Neural cell (in vitro differentiated cells): ENCODE results near the gene KLF9. TPM values are rescaled to one million over a fixed set of nuclear protein-coding genes. Genes with fewer than 3 reads are reported as not detected.

Experiments
- H2AFZ ChIP-seq: fragments of 200-600, 300-800 bp; sonication (generic), shearing (Covaris generic); 2 replicates; pipeline ENCODE4 v1.6.0; 2014; ENCODE audit warnings: low read depth, mild to moderate bottlenecking, antibody characterized with exemption, low read length, moderate library complexity
- H3F3A ChIP-seq: fragments of 200-600 bp; shearing (Covaris generic); 2 replicates; pipeline ENCODE4 v1.6.1; 2016; ENCODE audit warnings: mild to moderate bottlenecking, moderate library complexity, mixed read lengths, antibody characterized with exemption, low read length; ENCODE audit not compliant: insufficient read depth, poor library complexity, severe bottlenecking
- H3K27ac ChIP-seq: fragments of 200-600, 300-800 bp; sonication (generic), shearing (Covaris generic); 2 replicates; pipeline ENCODE4 v1.5.1; 2014; ENCODE audit warnings: mild to moderate bottlenecking, low read length, moderate library complexity
- H3K27me3 ChIP-seq: fragments of 300-800, 200-600 bp; sonication (generic), shearing (Covaris generic); 2 replicates; pipeline ENCODE4 v1.6.0; 2014; ENCODE audit warnings: mild to moderate bottlenecking, low read depth, low read length, moderate library complexity; ENCODE audit not compliant: insufficient read depth
- H3K36me3 ChIP-seq: fragments of 300-800, 200-600 bp; sonication (generic), shearing (Covaris generic); 2 replicates; pipeline ENCODE4 v1.5.1; 2014; ENCODE audit warnings: mild to moderate bottlenecking, antibody characterized with exemption, low read length, moderate library complexity; ENCODE audit not compliant: insufficient read depth
- H3K4me2 ChIP-seq: fragments of 300-800, 200-600 bp; sonication (generic), shearing (Covaris generic); 2 replicates; pipeline ENCODE4 v1.6.0; 2014; ENCODE audit warnings: mild to moderate bottlenecking, low read length
- H3K4me3 ChIP-seq: fragments of 300-800, 200-600 bp; sonication (generic), shearing (Covaris generic); 2 replicates; pipeline ENCODE4 v1.5.1; 2014; ENCODE audit warnings: mild to moderate bottlenecking, low read length, moderate library complexity
- H3K79me2 ChIP-seq: fragments of 200-600 bp; shearing (Covaris generic); replicated peaks from 2 replicates; pipeline ENCODE4 v1.6.0; 2014; ENCODE audit warnings: mild to moderate bottlenecking, low read length, moderate library complexity; ENCODE audit not compliant: insufficient read depth
- H3K9ac ChIP-seq: fragments of 300-800, 200-600 bp; sonication (generic), shearing (Covaris generic); 2 replicates; pipeline ENCODE4 v1.6.1; 2016; ENCODE audit warnings: mild to moderate bottlenecking, low read length, mixed read lengths
- H3K9me2 ChIP-seq: fragments of 200-600 bp; shearing (Covaris generic); 2 replicates; pipeline ENCODE4 v1.6.1; 2016; ENCODE audit warnings: mild to moderate bottlenecking, low read length, mixed read lengths; ENCODE audit not compliant: insufficient read depth
- H3K9me3 ChIP-seq: fragments of 200-600, 300-800 bp; sonication (generic), shearing (Covaris generic); 2 replicates; pipeline ENCODE4 v1.6.1; 2016; ENCODE audit warnings: mild to moderate bottlenecking, mixed run types, low read length, moderate library complexity, mixed read lengths
- H4K20me1 ChIP-seq: fragments of 200-600 bp; shearing (Covaris generic); 2 replicates; pipeline ENCODE4 v1.6.1; 2016; ENCODE audit warnings: mild to moderate bottlenecking, mixed run types; ENCODE audit not compliant: insufficient read depth
- CTCF ChIP-seq: fragments of 450-650 bp; IDR thresholded peaks from 2 replicates; pipeline ENCODE4 v1.5.1; 2014; ENCODE audit warnings: antibody characterized with exemption, mild to moderate bottlenecking, moderate library complexity; ENCODE audit not compliant: poor library complexity, severe bottlenecking
- EP300 ChIP-seq: fragments of 450-650 bp; conservative IDR thresholded peaks from 2 replicates; pipeline ENCODE4 v1.6.1; 2014; ENCODE audit warnings: antibody characterized with exemption, mild to moderate bottlenecking, moderate library complexity; ENCODE audit not compliant: poor library complexity, severe bottlenecking
- EZH2 ChIP-seq: fragments of 200-600, 300-800 bp; shearing (Covaris generic), sonication (generic); IDR thresholded peaks from 2 replicates; pipeline ENCODE4 v1.6.1; 2014; ENCODE audit warnings: antibody characterized with exemption, low read length, borderline replicate concordance, mild to moderate bottlenecking; ENCODE audit not compliant: insufficient read depth, poor library complexity, severe bottlenecking
- MXI1 ChIP-seq: fragments of 450-650 bp; conservative IDR thresholded peaks from 2 replicates; pipeline ENCODE4 v1.6.1; 2014; ENCODE audit warnings: antibody characterized with exemption, mild to moderate bottlenecking; ENCODE audit not compliant: poor library complexity, severe bottlenecking
- POLR2AphosphoS5 ChIP-seq: IDR thresholded peaks from 2 replicates; pipeline ENCODE4 v1.6.1; 2012
- RAD21 ChIP-seq: fragments of 450-650 bp; conservative IDR thresholded peaks from 2 replicates; pipeline ENCODE4 v1.6.1; 2014; ENCODE audit warnings: antibody characterized with exemption, mild to moderate bottlenecking, moderate library complexity
- SMC3 ChIP-seq: fragments of 450-650 bp; conservative IDR thresholded peaks from 2 replicates; pipeline ENCODE4 v1.6.1; 2014; ENCODE audit warnings: antibody characterized with exemption, mild to moderate bottlenecking, moderate library complexity; ENCODE audit not compliant: poor library complexity
- TAF1 ChIP-seq: IDR thresholded peaks from 2 replicates; pipeline ENCODE4 v1.6.1; 2012; ENCODE audit warnings: low read depth
- polyA plus RNA-seq: library from polyadenylated mRNA; depleted of rRNA; stranded (reverse); fragments of >200 nt; gene quantifications from 2 replicates; pipeline ENCODE4 v1.2.3, GENCODE V29; 2014
- TF ChIP-seq, protein P1 (sequence below): IDR thresholded peaks from 2 replicates; pipeline ENCODE4 v1.6.1; 2012; ENCODE audit warnings: borderline replicate concordance

KLF9 gene
- polyA plus RNA-seq, 1 donor from 2014 or later, result 0.11 TPM

DNA sequence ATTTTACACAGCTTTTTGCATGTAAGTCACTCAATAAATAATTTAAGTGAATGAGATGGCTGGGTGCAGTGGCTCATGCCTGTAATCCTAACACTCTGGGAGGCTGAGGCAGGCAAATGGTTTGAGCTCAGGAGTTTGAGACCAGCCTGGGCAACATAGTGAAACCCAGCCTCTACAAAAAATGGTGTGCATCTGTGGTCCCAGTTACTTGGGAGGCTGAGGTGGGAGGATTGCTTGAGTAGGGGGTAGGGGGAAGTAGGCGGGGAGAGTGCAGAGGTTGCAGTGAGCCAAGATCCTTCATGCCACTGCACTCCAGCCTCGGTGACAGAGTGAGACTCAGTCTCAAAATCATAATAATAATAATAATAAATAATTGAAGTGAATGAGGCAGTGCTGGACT, 10.2 kb downstream of the KLF9 start:
- Histone ChIP-seq H3F3A (no peaks in the 10 kb centered on the region), H3K9ac (no peak overlapping the region), H3K27me3 (no peaks in the 10 kb centered on the region), H3K9me3 (no peaks in the 10 kb centered on the region), H4K20me1 (no peaks in the 10 kb centered on the region), H3K4me2 (no peak overlapping the region), H2AFZ (no peak overlapping the region), H3K79me2 (no peaks in the 10 kb centered on the region), H3K9me2 (no peaks in the 10 kb centered on the region), H3K36me3 (no peaks in the 10 kb centered on the region), H3K27ac (no peak overlapping the region), H3K4me3 (no peak overlapping the region)
- TF ChIP-seq EZH2, result no peak
- no peak for TF ChIP-seq CTCF
- no peak for TF ChIP-seq EP300
- TF ChIP-seq POLR2AphosphoS5, result no peak
- no peak for TF ChIP-seq RAD21
- TF ChIP-seq, protein P1, sequence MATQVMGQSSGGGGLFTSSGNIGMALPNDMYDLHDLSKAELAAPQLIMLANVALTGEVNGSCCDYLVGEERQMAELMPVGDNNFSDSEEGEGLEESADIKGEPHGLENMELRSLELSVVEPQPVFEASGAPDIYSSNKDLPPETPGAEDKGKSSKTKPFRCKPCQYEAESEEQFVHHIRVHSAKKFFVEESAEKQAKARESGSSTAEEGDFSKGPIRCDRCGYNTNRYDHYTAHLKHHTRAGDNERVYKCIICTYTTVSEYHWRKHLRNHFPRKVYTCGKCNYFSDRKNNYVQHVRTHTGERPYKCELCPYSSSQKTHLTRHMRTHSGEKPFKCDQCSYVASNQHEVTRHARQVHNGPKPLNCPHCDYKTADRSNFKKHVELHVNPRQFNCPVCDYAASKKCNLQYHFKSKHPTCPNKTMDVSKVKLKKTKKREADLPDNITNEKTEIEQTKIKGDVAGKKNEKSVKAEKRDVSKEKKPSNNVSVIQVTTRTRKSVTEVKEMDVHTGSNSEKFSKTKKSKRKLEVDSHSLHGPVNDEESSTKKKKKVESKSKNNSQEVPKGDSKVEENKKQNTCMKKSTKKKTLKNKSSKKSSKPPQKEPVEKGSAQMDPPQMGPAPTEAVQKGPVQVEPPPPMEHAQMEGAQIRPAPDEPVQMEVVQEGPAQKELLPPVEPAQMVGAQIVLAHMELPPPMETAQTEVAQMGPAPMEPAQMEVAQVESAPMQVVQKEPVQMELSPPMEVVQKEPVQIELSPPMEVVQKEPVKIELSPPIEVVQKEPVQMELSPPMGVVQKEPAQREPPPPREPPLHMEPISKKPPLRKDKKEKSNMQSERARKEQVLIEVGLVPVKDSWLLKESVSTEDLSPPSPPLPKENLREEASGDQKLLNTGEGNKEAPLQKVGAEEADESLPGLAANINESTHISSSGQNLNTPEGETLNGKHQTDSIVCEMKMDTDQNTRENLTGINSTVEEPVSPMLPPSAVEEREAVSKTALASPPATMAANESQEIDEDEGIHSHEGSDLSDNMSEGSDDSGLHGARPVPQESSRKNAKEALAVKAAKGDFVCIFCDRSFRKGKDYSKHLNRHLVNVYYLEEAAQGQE, result no peak

GRCh38 chr9:70403618-70404025, 10.8 kb downstream of the KLF9 start:
- no peak overlapping the region for H3K27ac ChIP-seq
- no peak overlapping the region for H3K4me2 ChIP-seq
- H3K4me3 ChIP-seq, result no peak overlapping the region
- H3K79me2 ChIP-seq, result no peaks in the 10 kb centered on the region
- no peaks in the 10 kb centered on the region for H3F3A ChIP-seq
- no peaks in the 10 kb centered on the region for H3K36me3 ChIP-seq
- TF ChIP-seq MXI1 (no peak), SMC3 (no peak), POLR2AphosphoS5 (no peak), TAF1 (no peak), EZH2 (no peak), RAD21 (no peak), CTCF (no peak), EP300 (no peak)
- TF ChIP-seq, protein P1, result no peak
- no peak overlapping the region for H3K9ac ChIP-seq
- no peak overlapping the region for H2AFZ ChIP-seq
- no peaks in the 10 kb centered on the region for H3K27me3 ChIP-seq
- no peaks in the 10 kb centered on the region for H4K20me1 ChIP-seq
- no peaks in the 10 kb centered on the region for H3K9me3 ChIP-seq
- no peaks in the 10 kb centered on the region for H3K9me2 ChIP-seq
